CD1c-positive myeloid dendritic cell (primary cell): Measurements from ENCODE around the gene SETD1A.
A peak's percentile ranks its signal among the peaks of the same experiment; 100 is the strongest.

Source experiments
- DNase-seq: peaks from one replicate; pipeline ENCODE4 v3.0.0-alpha.2; 2016; ENCODE audit errors: extremely low spot score

The SETD1A gene

GRCh38 chr16:30957456-30958174 lies at the start of gene SETD1A:
TSS of gene SETD1A (plus strand) at chr16:30957754. CDS start at chr16:30958732, 978 bp downstream.
- DNase-seq: peak; percentile 98

- DNase-seq: no peak
These were observed 47.0 kb upstream of the SETD1A start for GRCh38 chr16:30910427-30911029.

- DNase-seq: no peak
These were observed 44.7 kb upstream of the SETD1A start for GRCh38 chr16:30912794-30913412.

DNA sequence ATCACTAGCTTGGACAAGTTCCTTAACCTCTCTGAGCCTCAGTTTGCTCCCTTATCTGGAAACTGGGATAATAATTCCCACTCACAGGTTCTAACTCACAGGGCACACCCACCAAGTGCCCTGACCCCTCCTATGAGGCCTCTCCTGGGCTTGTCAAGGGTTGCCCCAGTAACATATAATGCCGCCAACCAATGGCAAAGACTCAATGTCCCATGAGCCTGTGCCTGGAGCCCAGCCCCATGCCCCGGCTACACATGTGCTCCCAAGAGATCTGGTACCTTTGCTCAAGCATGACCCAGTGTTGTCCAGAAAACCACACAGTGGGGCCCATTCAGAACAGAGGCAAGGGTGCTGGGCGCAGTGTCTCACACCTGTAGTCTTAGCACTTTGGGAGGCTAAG lies 42.7 kb upstream of the SETD1A start:
- DNase-seq: no peak

DNA sequence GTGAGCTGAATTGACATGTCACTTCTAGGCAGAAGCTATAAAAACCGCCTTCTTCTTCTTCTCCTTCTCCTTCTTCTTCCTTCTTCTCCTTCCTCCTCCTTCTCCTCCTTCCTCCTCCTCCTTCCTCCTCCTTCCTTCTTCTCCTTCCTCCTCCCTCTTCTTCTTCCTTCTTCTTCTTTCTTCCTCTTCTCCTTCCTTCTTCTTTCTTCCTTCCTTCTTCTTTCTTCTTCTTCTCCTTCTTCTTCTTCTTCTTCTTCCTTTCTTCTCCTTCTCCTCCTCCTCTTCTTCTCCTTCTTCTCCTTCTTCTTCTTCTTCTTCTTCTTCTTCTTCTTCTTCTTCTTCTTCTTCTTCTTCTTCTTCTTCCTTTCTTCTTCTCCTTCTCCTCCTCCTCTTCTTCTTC lies 38.9 kb upstream of the SETD1A start:
- DNase-seq: no peak

DNA sequence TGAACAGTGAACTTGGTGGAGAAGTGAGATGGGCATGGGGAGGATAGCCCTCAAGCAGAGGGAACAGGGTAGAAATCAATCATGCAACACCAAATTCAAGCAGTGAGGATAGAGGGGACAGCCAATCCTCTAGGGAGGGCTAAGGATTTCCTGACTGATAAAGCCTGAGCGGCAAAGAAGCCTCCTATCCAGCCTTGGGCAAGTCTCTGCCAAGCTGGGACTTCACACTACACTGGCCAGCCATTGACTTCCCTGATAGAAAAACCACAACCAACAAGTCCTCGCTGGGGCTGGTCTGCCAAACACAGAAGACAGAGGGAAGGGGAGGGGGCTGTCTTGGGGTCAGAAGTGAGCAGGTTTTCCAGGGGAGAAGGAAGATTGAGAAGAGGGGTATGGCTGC lies 36.7 kb upstream of the SETD1A start:
- no peak for DNase-seq

GRCh38 chr16:30921459-30921747 lies 36.2 kb upstream of the SETD1A start:
- DNase-seq: no peak

- DNase-seq: peak; percentile 91
These were observed 35.7 kb upstream of the SETD1A start for GRCh38 chr16:30921748-30922419.

- peak; percentile 99 for DNase-seq
These were observed 35.1 kb upstream of the SETD1A start for GRCh38 chr16:30922420-30922959.

DNA sequence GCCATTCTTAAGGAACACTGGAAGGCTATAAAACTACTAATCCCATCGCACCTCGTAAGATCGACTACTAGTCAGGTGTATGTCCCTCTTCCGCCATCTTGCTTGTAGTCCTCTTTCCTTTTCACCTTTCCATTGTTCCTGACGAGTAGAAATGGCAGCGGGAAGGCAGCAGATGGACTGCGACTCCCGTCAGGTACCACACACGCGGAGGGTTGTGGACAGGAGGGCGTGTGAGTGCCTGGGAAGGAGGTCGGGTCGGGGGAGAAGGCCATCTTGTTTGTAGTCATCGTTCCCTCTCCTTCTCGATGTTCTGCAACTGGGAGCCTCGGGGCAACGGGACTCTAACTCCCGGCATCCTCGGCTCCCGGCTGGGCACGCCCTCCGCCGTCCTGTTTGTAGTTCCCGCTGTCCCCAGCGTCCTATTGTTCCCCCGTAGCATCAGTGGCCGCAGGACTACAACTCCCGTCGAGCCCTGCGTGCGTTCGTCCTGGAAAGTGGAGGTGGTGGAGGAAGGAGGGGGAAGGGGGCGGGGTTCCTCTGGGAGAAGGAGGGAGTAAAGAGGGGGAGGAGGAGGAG lies 34.5 kb upstream of the SETD1A start:
- DNase-seq: peak; percentile 98

GRCh38 chr16:30923554-30924075 lies 33.9 kb upstream of the SETD1A start, which contains the start of gene FBXL19:
TSS of gene FBXL19 (plus strand) at chr16:30923572. CDS start at chr16:30925755, 2,183 bp downstream.
- no peak for DNase-seq

GRCh38 chr16:30924076-30924912 lies 33.3 kb upstream of the SETD1A start:
- DNase-seq: peak; percentile 34

DNA sequence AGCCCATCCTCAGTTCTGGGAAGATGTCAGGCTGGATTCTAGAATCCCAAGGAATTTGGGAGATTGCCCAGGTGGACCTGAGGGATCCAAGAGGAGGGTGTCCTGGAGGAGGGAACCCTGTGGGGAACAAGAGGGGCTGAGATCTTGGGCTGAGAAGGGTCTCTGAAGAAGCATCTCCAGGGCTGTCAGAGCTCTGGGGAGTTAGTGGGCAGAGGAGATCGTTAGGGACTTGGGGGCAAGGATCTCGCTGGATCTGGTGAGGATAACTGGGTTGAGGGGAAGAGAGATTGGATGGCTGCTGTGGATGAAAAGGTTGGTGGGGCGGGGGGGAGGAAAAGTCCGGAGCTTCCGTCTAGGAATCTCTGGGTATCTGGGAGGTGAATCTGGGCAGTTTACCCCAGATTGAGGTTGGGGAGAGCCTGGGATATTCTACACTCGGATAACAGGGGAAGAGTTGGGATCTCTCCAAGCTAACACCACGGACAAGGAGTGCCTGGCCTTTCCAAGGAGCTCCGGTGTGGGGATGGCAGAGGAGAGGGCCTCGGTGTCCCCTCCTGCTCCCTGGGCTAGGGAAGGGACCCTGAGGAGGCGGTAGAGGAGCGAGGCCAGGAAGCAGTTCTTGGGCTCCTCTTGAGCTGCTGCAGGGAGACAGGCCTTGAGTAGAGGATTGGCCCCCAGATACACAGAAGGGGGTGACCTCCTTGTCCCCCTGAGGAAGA lies 32.5 kb upstream of the SETD1A start:
- DNase-seq: no peak

- no peak for DNase-seq
These were observed 31.9 kb upstream of the SETD1A start for GRCh38 chr16:30925632-30925987.

DNA sequence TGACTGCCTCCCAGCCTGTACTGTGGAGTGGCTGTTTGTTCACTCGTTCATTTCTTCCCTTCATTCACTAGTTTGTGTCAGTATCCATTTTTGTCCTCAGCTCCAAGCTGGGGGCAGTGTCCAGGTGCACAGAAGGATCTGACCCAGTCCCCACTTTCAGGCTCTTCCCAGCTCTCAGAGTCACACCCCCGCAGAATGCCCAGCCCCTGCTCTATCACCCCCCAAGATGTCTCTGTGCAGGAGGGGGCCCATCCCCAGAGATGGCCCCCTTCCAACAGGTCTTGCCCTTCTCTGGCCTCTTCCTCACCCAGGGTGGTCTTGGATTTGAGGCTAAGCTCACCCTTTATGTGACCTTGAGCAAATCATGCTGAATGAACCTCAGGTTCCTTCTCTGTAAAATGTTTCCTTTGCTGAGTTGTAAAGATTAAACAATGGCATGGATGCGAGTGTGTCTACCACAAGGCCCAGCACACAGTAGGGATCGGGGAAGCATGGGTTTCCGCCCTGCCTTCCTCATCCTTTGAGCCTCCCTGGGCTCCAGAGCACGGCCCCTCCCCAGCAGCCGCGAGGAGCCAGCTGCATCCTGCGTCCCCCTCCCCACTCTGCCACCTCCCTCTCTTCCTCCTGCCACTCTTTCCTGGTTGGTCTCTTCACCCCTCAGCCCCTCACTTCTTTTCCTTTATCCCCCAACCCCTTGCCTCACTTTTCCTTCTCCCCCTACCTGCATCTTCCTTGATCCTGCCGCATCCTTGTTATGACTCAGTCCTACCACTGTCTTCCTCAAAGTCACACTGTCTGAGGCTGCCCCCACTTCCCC lies 31.4 kb upstream of the SETD1A start:
- DNase-seq: no peak

GRCh38 chr16:30926937-30927788 lies 30.4 kb upstream of the SETD1A start:
- no peak for DNase-seq

DNA sequence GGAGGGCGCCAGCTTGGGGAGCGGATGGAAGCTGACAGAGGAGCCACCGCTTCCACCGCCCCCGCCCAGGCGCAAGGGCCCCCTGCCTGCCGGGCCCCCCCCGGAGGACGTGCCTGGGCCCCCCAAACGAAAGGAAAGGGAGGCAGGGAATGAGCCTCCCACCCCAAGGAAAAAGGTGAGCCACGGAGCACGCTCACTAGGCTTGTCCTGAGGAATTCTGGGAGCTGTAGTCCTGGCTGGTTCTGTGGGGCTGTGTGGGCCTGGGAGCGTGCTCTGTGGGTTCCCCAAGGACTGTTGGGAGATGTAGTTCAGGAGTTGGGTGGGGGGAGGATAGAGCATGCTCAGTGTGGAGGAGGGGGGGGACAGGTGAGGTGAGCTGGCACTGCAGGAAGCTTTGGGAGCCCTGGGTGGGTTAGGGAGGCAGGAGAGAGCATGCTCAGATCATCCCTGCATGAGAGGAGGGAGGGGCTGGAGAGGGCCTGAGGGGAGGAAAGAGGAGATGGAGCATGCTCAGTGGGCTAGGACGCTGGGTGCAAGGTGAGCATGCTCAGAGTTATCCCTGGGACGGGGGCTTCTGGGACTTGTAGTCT lies 29.7 kb upstream of the SETD1A start:
- DNase-seq: no peak

DNA sequence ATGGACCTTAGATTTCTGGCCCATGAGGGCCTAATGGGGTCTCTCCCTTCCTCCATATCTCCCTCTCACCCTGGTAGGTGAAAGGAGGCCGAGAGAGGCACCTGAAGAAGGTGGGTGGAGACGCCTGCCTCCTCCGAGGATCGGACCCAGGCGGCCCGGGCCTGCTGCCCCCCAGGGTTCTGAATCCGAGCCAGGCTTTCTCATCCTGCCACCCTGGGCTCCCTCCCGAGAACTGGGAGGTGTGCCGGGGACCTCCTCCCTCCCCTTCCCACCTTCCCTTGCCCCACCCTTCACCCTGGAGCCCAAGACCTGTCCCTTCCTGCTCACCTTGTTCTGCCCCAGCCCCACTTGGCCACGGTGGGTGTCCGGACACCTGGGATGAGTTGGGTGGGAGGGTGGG lies 29.2 kb upstream of the SETD1A start:
- DNase-seq: no peak
